GM23338 (cell line): Measurements from ENCODE around the gene FHL2. TPM values are rescaled to one million over a fixed set of nuclear protein-coding genes. Genes with fewer than 3 reads are reported as not detected.

ENCODE experiments used
- ATAC-seq: fragments of 200-7000 bp; cut with Tn5 transposase; 3 replicates; pipeline ENCODE4 v1.9.1; 2020
- DNase-seq: peaks from one replicate; pipeline ENCODE4 v3.0.0-alpha.2; 2015; ENCODE audit warnings: low spot score
- H2AFZ ChIP-seq: fragments of 200-600 bp; sonication (generic); 2 replicates; pipeline ENCODE4 v1.8.0; 2016; ENCODE audit warnings: antibody characterized with exemption, mild to moderate bottlenecking, moderate library complexity
- H3F3A ChIP-seq: fragments of 200-600 bp; sonication (generic); replicated peaks from 2 replicates; pipeline ENCODE4 v1.8.0; 2017; ENCODE audit warnings: antibody characterized with exemption, mixed run types, low read depth
- H3K27ac ChIP-seq: fragments of 200-600 bp; sonication (generic); 2 replicates; pipeline ENCODE4 v1.6.1; 2016; ENCODE audit warnings: low read depth
- H3K27me3 ChIP-seq: fragments of 200-600 bp; sonication (generic); 2 replicates; pipeline ENCODE4 v1.8.0; 2016; ENCODE audit warnings: mild to moderate bottlenecking, mixed run types, moderate library complexity; ENCODE audit not compliant: insufficient read depth
- H3K36me3 ChIP-seq: fragments of 200-600 bp; sonication (generic); 2 replicates; pipeline ENCODE4 v1.8.0; 2016; ENCODE audit warnings: mild to moderate bottlenecking; ENCODE audit not compliant: insufficient read depth
- H3K4me1 ChIP-seq: fragments of 200-600 bp; sonication (generic); 2 replicates; pipeline ENCODE4 v1.8.0; 2016; ENCODE audit warnings: mild to moderate bottlenecking, moderate library complexity; ENCODE audit not compliant: insufficient read depth
- H3K4me2 ChIP-seq: fragments of 200-600 bp; sonication (generic); 2 replicates; pipeline ENCODE4 v1.7.1; 2017; ENCODE audit warnings: mixed run types
- H3K4me3 ChIP-seq: fragments of 200-600 bp; sonication (generic); 2 replicates; pipeline ENCODE4 v1.6.1; 2016; ENCODE audit warnings: mixed run types
- H3K79me2 ChIP-seq: fragments of 200-600 bp; sonication (generic); replicated peaks from 2 replicates; pipeline ENCODE4 v1.8.0; 2017; ENCODE audit warnings: mild to moderate bottlenecking; ENCODE audit not compliant: insufficient read depth
- H3K9me2 ChIP-seq: fragments of 200-600 bp; sonication (generic); 2 replicates; pipeline ENCODE4 v1.8.0; 2017; ENCODE audit not compliant: insufficient read depth
- H4K20me1 ChIP-seq: fragments of 200-600 bp; sonication (generic); replicated peaks from 2 replicates; pipeline ENCODE4 v1.8.0; 2017; ENCODE audit warnings: mild to moderate bottlenecking; ENCODE audit not compliant: insufficient read depth
- H3K27ac Mint-ChIP-seq: 2 replicates; pipeline ENCODE4 v1.8.0; 2020; ENCODE audit warnings: inconsistent platforms, mild to moderate bottlenecking, moderate library complexity, mixed read lengths
- H3K27me3 Mint-ChIP-seq: 3 replicates; pipeline ENCODE4 v1.8.0; 2022; ENCODE audit warnings: low read depth, mild to moderate bottlenecking, moderate library complexity, mixed read lengths, inconsistent platforms; ENCODE audit not compliant: insufficient read depth, poor library complexity
- H3K36me3 Mint-ChIP-seq: 3 replicates; pipeline ENCODE4 v1.8.0; 2021; ENCODE audit warnings: low read depth, mild to moderate bottlenecking, inconsistent platforms, moderate library complexity, mixed read lengths
- H3K4me1 Mint-ChIP-seq: 3 replicates; pipeline ENCODE4 v1.8.0; 2020; ENCODE audit warnings: mild to moderate bottlenecking, inconsistent platforms, mixed read lengths
- H3K4me3 Mint-ChIP-seq: 3 replicates; pipeline ENCODE4 v1.8.0; 2021; ENCODE audit warnings: moderate library complexity, mild to moderate bottlenecking, inconsistent platforms, mixed read lengths
- H3K9me3 Mint-ChIP-seq: 3 replicates; pipeline ENCODE4 v1.8.0; 2020; ENCODE audit warnings: moderate library complexity, mild to moderate bottlenecking, inconsistent platforms, mixed read lengths
- CREB1 ChIP-seq: fragments of 250-450 bp; sonication (Bioruptor Pico); IDR thresholded peaks from 2 replicates; pipeline ENCODE4 v1.5.0; 2020; ENCODE audit warnings: low read depth, mild to moderate bottlenecking, moderate library complexity
- EZH2phosphoT487 ChIP-seq: fragments of 200-600 bp; sonication (generic); IDR thresholded peaks from one replicate; pipeline ENCODE4 v1.8.1; 2018; ENCODE audit warnings: antibody characterized with exemption; ENCODE audit not compliant: unreplicated experiment
- JUNB ChIP-seq: IDR thresholded peaks from one replicate; pipeline ENCODE4 v1.6.1; 2016; ENCODE audit warnings: antibody characterized with exemption; ENCODE audit not compliant: unreplicated experiment
- NANOG ChIP-seq: IDR thresholded peaks from 2 replicates; pipeline ENCODE4 v1.6.1; 2016; ENCODE audit warnings: antibody characterized with exemption, borderline replicate concordance
- POLR2AphosphoS5 ChIP-seq: IDR thresholded peaks from 2 replicates; pipeline ENCODE4 v1.6.1; 2016; ENCODE audit warnings: antibody characterized with exemption, low read depth
- STAT1 ChIP-seq: IDR thresholded peaks from one replicate; pipeline ENCODE4 v1.6.1; 2016; ENCODE audit warnings: antibody characterized with exemption; ENCODE audit not compliant: unreplicated experiment
- ZNF114 ChIP-seq: fragments of 250-450 bp; sonication (Bioruptor Pico); IDR thresholded peaks from 2 replicates; pipeline ENCODE4 v1.5.0; 2020; ENCODE audit warnings: mild to moderate bottlenecking, moderate library complexity
- ZNF331 ChIP-seq: fragments of 250-450 bp; sonication (Bioruptor Pico); IDR thresholded peaks from 2 replicates; pipeline ENCODE4 v1.5.0; 2020; ENCODE audit warnings: low read depth, mild to moderate bottlenecking, moderate library complexity
- polyA plus RNA-seq: library from polyadenylated mRNA; unstranded; fragments of >200 nt; fragmentation: Nextera tagmentation; extraction: Ambion mirVana; gene quantifications from 2 replicates; pipeline ENCODE4 v1.2.1, GENCODE V29; 2016
- total RNA-seq: library from RNA; depleted of rRNA; stranded (reverse); fragments of >200 nt; shearing (Covaris generic); gene quantifications from 2 replicates; pipeline ENCODE4 v1.2.3, GENCODE V29; 2014
- TF ChIP-seq, protein P1 (sequence below): IDR thresholded peaks from one replicate; pipeline ENCODE4 v1.6.1; 2018; ENCODE audit warnings: antibody characterized with exemption; ENCODE audit not compliant: unreplicated experiment
- TF ChIP-seq, protein P2 (sequence below): IDR thresholded peaks from 2 replicates; pipeline ENCODE4 v1.6.1; 2016; ENCODE audit warnings: antibody characterized with exemption

The FHL2 gene
- total and polyA plus RNA-seq, 2 experiments from 2014 or later = 29.0 to 30.9 TPM

DNA sequence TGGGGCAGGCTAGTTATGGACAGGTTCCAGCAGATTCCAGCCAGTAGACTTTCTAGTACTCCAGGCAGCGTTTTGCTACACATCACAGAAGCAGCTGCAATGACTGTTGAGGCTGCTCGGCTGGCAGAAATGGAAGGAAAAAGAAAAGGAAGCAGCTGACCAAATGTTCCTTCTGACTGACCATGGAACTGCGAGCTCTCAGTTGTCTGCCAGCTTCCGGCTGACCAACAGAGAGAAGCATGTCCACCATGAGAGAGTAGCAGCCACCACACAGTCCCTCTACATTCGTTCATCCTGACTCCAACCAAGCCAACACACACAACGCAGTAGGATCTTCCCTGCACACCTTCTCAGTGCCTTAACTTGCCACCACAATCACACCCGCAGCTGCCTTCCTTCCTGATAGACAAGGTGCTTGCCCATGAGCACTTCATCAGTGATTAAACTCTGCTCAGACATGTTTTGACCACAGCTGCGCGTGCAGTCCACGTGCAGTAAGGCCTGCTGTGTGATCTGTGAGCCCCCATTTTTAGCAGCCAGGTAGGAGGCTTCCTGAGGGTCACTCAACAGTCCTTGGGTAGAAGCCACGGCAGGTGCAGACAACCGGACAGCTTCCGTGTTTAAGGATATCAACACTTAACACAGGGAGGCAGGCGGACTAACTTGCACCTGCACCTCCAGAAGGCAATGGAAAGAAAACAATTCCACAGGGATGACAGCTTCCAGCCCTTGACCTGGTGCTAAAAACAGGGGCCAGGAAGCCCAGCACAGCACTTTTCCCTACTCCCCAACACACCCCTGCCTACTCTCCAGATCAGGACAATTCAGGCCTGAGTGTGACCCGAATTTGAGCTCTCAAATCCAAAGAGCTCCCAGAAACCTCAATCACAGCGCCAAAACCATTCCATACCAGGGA lies 70.3 kb downstream of the FHL2 start (continued):
- TF ChIP-seq, protein P1, sequence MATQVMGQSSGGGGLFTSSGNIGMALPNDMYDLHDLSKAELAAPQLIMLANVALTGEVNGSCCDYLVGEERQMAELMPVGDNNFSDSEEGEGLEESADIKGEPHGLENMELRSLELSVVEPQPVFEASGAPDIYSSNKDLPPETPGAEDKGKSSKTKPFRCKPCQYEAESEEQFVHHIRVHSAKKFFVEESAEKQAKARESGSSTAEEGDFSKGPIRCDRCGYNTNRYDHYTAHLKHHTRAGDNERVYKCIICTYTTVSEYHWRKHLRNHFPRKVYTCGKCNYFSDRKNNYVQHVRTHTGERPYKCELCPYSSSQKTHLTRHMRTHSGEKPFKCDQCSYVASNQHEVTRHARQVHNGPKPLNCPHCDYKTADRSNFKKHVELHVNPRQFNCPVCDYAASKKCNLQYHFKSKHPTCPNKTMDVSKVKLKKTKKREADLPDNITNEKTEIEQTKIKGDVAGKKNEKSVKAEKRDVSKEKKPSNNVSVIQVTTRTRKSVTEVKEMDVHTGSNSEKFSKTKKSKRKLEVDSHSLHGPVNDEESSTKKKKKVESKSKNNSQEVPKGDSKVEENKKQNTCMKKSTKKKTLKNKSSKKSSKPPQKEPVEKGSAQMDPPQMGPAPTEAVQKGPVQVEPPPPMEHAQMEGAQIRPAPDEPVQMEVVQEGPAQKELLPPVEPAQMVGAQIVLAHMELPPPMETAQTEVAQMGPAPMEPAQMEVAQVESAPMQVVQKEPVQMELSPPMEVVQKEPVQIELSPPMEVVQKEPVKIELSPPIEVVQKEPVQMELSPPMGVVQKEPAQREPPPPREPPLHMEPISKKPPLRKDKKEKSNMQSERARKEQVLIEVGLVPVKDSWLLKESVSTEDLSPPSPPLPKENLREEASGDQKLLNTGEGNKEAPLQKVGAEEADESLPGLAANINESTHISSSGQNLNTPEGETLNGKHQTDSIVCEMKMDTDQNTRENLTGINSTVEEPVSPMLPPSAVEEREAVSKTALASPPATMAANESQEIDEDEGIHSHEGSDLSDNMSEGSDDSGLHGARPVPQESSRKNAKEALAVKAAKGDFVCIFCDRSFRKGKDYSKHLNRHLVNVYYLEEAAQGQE = no peak
- TF ChIP-seq EZH2phosphoT487 = no peak
- no peak for TF ChIP-seq CREB1 (CRISPR knock-in tag)
- no peak for TF ChIP-seq NANOG
- TF ChIP-seq ZNF331 (CRISPR knock-in tag) = no peak
- no peak for TF ChIP-seq JUNB

DNA sequence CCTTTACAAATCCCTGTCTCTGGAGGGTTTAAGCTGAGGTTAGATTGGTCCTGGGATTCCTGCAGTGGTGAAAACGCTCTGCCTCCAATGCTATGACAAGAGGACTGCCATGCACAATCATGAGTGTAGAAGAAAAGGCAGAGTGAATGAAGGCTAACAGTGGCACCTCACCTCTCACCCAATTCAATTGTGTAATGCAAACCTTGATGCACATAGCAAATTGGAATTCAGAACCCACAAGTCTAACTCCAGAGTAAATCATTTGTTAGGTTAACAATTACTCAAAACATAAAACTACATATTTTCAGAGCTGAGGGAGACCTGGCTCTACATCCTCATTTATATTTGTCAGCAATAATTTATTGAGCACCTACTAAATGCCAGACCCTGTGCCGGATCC lies 71.2 kb downstream of the FHL2 start:
- no peak overlapping the region for H3K27ac ChIP-seq
- no peak overlapping the region for H3K27ac Mint-ChIP-seq
- H3K79me2 ChIP-seq = peaks cover 61% of the 10 kb centered on the region
- DNase-seq = no peak
- H3K9me3 Mint-ChIP-seq = no peaks in the 10 kb centered on the region
- H3K4me2 ChIP-seq = no peak overlapping the region
- no peak overlapping the region for H3K4me3 ChIP-seq
- H4K20me1 ChIP-seq = no peaks in the 10 kb centered on the region; the same call in 1 of the 2 replicates
- H2AFZ ChIP-seq = no peak overlapping the region
- H3K4me1 Mint-ChIP-seq = peaks cover 30% of the 10 kb centered on the region
- no peaks in the 10 kb centered on the region for H3K36me3 ChIP-seq
- H3F3A ChIP-seq = no peaks in the 10 kb centered on the region
- peaks cover 8% of the 10 kb centered on the region; the same call in 2 of the 3 replicates for H3K36me3 Mint-ChIP-seq
- H3K27me3 Mint-ChIP-seq = peaks cover 10% of the 10 kb centered on the region
- H3K4me3 Mint-ChIP-seq = no peak overlapping the region
- H3K4me1 ChIP-seq = peaks cover 12% of the 10 kb centered on the region
- ATAC-seq = no peak
- no peaks in the 10 kb centered on the region for H3K9me2 ChIP-seq
- peaks cover 14% of the 10 kb centered on the region for H3K27me3 ChIP-seq
- no peak for TF ChIP-seq CREB1 (CRISPR knock-in tag)
- TF ChIP-seq JUNB = no peak
- no peak for TF ChIP-seq EZH2phosphoT487
- TF ChIP-seq, protein P1 = no peak
- TF ChIP-seq STAT1 = no peak
- no peak for TF ChIP-seq ZNF331 (CRISPR knock-in tag)
- TF ChIP-seq, protein P2, sequence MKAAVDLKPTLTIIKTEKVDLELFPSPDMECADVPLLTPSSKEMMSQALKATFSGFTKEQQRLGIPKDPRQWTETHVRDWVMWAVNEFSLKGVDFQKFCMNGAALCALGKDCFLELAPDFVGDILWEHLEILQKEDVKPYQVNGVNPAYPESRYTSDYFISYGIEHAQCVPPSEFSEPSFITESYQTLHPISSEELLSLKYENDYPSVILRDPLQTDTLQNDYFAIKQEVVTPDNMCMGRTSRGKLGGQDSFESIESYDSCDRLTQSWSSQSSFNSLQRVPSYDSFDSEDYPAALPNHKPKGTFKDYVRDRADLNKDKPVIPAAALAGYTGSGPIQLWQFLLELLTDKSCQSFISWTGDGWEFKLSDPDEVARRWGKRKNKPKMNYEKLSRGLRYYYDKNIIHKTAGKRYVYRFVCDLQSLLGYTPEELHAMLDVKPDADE = no peak
- no peak for TF ChIP-seq ZNF114
- no peak for TF ChIP-seq NANOG
- no peak for TF ChIP-seq POLR2AphosphoS5
